K562 (cell line): ENCODE results near the gene RAPGEF5. TPM values are rescaled to one million over a fixed set of nuclear protein-coding genes. Genes with fewer than 3 reads are reported as not detected.

ENCODE experiments used
- ATAC-seq: fragments of 200-7000 bp; cut with Tn5 transposase; 3 replicates; pipeline ENCODE4 v1.9.1; 2020; ENCODE audit warnings: moderate library complexity
- BruUV-seq: library from RNA; stranded (reverse); fragments of 400-500 nt; replicated peaks from 2 replicates; lab custom pipeline; 2021; lab: Mats Ljungman, UMichigan
- CTCF ChIA-PET: fragments of 300-600 bp; formaldehyde crosslinking; extraction: SDS; loops from one replicate; lab custom pipeline; 2021; ENCODE audit warnings: low intra/inter-chr PET ratio; lab: Yijun Ruan, JAX
- POLR2A ChIA-PET: fragments of 300-600, 350-650 bp; sonication (Branson Sonifier 250); formaldehyde crosslinking; extraction: SDS; loops from one replicate; lab custom pipeline; 2021; ENCODE audit warnings: antibody characterized with exemption, inconsistent platforms; lab: Yijun Ruan, JAX
- DNase-seq, 4 experiments: peaks; one replicate each; pipeline versions ENCODE4 v3.0.0 to v3.0.0-alpha.2; 2011 to 2018; ENCODE audit warnings: low spot score in 3 of 4, mixed read lengths in 3 of 4; ENCODE audit errors: extremely low read depth in 1 of 4
- FAIRE-seq: peaks from 2 replicates; lab custom pipeline; 2011; peaks lifted over from hg19 to GRCh38; lab: Jason Lieb, UNC
- H2AFZ ChIP-seq: 2 replicates; pipeline ENCODE4 v1.6.0; 2011; ENCODE audit warnings: low read depth, low read length, control low read depth, inconsistent platforms
- H3K27ac ChIP-seq: fragments of 200-600 bp; 3 replicates; pipeline ENCODE4 v1.8.0; 2011; ENCODE audit warnings: low read depth, mild to moderate bottlenecking, control low read depth, inconsistent platforms, low read length, moderate library complexity, mixed read lengths; ENCODE audit errors: extremely low read depth
- H3K27me3 ChIP-seq, 2 experiments: fragments of 300-600 bp in 1 of 2; 2 replicates in 1 of 2; 3 replicates in 1 of 2; pipeline versions ENCODE4 v1.6.0 to v1.8.0; 2011; ENCODE audit warnings: inconsistent platforms in 2 of 2, low read length in 2 of 2, mild to moderate bottlenecking in 1 of 2, mixed read lengths in 1 of 2, moderate library complexity in 1 of 2; ENCODE audit not compliant: control insufficient read depth in 2 of 2, insufficient read depth in 2 of 2
- H3K36me3 ChIP-seq: fragments of 300-600 bp; 3 replicates; pipeline ENCODE4 v1.8.0; 2011; ENCODE audit warnings: mild to moderate bottlenecking, low read length, inconsistent platforms; ENCODE audit not compliant: control insufficient read depth, insufficient read depth
- H3K4me1 ChIP-seq, 2 experiments: fragments of 200-600 bp in 1 of 2; replicated peaks in 1 of 2; 2 replicates in 1 of 2; 3 replicates in 1 of 2; pipeline versions ENCODE4 v1.5.1 to v1.8.0; 2011; ENCODE audit warnings: inconsistent platforms in 2 of 2, low read length in 2 of 2, mild to moderate bottlenecking in 1 of 2, mixed read lengths in 1 of 2, moderate library complexity in 1 of 2; ENCODE audit not compliant: control insufficient read depth in 2 of 2, insufficient read depth in 2 of 2
- H3K4me2 ChIP-seq: 2 replicates; pipeline ENCODE4 v1.6.1; 2011; ENCODE audit warnings: low read length, control low read depth, inconsistent platforms, mixed read lengths; ENCODE audit not compliant: insufficient read depth
- H3K4me3 ChIP-seq: fragments of 200-600 bp; sonication (generic), shearing (Covaris generic); 2 replicates; pipeline ENCODE4 v1.5.1; 2016; ENCODE audit warnings: control low read depth, inconsistent platforms
- H3K79me2 ChIP-seq: fragments of 200-600 bp; 3 replicates; pipeline ENCODE4 v1.8.0; 2011; ENCODE audit warnings: low read length, inconsistent platforms; ENCODE audit not compliant: control insufficient read depth, insufficient read depth
- H3K9ac ChIP-seq, 2 experiments: 2 replicates each; pipeline versions ENCODE4 v1.6.0 to v1.6.1; 2011; ENCODE audit warnings: low read depth in 2 of 2, low read length in 2 of 2, control low read depth in 1 of 2, inconsistent platforms in 1 of 2, mild to moderate bottlenecking in 1 of 2, mixed read lengths in 1 of 2; ENCODE audit not compliant: insufficient read depth in 1 of 2
- H3K9me1 ChIP-seq: one replicate; pipeline ENCODE4 v1.6.0; 2011; ENCODE audit warnings: inconsistent platforms, mild to moderate bottlenecking, low read length, moderate library complexity; ENCODE audit not compliant: control insufficient read depth, insufficient read depth
- H3K9me3 ChIP-seq: replicated peaks from 2 replicates; pipeline ENCODE4 v1.5.1; 2011; ENCODE audit warnings: low read depth, low read length, inconsistent platforms; ENCODE audit not compliant: control insufficient read depth, insufficient read depth
- H4K20me1 ChIP-seq: replicated peaks from 2 replicates; pipeline ENCODE4 v1.6.1; 2011; ENCODE audit warnings: low read length, inconsistent platforms, mixed read lengths; ENCODE audit not compliant: control insufficient read depth, insufficient read depth
- CREB1 ChIP-seq, 2 experiments: sonication (generic) in 1 of 2; formaldehyde crosslinking in 1 of 2; IDR thresholded peaks; 2 replicates each; pipeline versions ENCODE4 v1.6.1 to v1.8.0; 2012 to 2022; ENCODE audit warnings: inconsistent platforms in 1 of 2, mild to moderate bottlenecking in 1 of 2, missing genetic modification reagents in 1 of 2, moderate library complexity in 1 of 2
- CREM ChIP-seq: IDR thresholded peaks from 2 replicates; pipeline ENCODE4 v1.6.1; 2014; ENCODE audit warnings: antibody characterized with exemption, low read depth
- DNMT1 ChIP-seq: fragments of 450-650 bp; IDR thresholded peaks from 2 replicates; pipeline ENCODE4 v1.6.1; 2016; ENCODE audit warnings: antibody characterized with exemption, mild to moderate bottlenecking
- NR4A1 ChIP-seq, 2 experiments: fragments of 250-450 bp in 1 of 2; fragments of 450-650 bp in 1 of 2; sonication (Bioruptor Pico) in 1 of 2; IDR thresholded peaks; 2 replicates each; pipeline versions ENCODE4 v1.4.0 to v1.6.1; 2016 to 2020; ENCODE audit warnings: mild to moderate bottlenecking in 2 of 2, missing compliant biosample characterization in 1 of 2, missing genetic modification characterization in 1 of 2, moderate library complexity in 1 of 2
- PML ChIP-seq: IDR thresholded peaks from 2 replicates; pipeline ENCODE4 v1.6.1; 2012; ENCODE audit warnings: low read length, inconsistent platforms
- POLR2B ChIP-seq: fragments of 450-650 bp; IDR thresholded peaks from 2 replicates; pipeline ENCODE4 v1.6.1; 2018; ENCODE audit warnings: low read depth; ENCODE audit not compliant: partially characterized antibody
- SIN3A ChIP-seq, 2 experiments: fragments of 150-350 bp in 1 of 2; IDR thresholded peaks; 2 replicates each; pipeline ENCODE4 v1.6.1; 2011 to 2016; ENCODE audit warnings: borderline replicate concordance in 2 of 2, low read depth in 2 of 2, low read length in 2 of 2, mild to moderate bottlenecking in 2 of 2, moderate library complexity in 2 of 2; ENCODE audit not compliant: control insufficient read depth in 1 of 2
- SMARCE1 ChIP-seq: fragments of 450-650 bp; IDR thresholded peaks from 2 replicates; pipeline ENCODE4 v1.7.1; 2016; ENCODE audit warnings: mild to moderate bottlenecking
- SPI1 ChIP-seq: IDR thresholded peaks from 2 replicates; pipeline ENCODE4 v1.6.1; 2011; ENCODE audit warnings: low read depth, low read length, control low read depth, borderline replicate concordance
- TEAD4 ChIP-seq, 2 experiments: sonication (generic) in 1 of 2; formaldehyde crosslinking in 1 of 2; IDR thresholded peaks; 2 replicates each; pipeline versions ENCODE4 v1.6.1 to v1.8.0; 2012 to 2022; ENCODE audit warnings: borderline replicate concordance in 1 of 2, inconsistent platforms in 1 of 2, low read length in 1 of 2, mild to moderate bottlenecking in 1 of 2, missing genetic modification reagents in 1 of 2
- ZNF146 ChIP-seq: IDR thresholded peaks from one replicate; pipeline ENCODE4 v1.6.1; 2018; ENCODE audit warnings: missing compliant biosample characterization; ENCODE audit not compliant: unreplicated experiment
- ZNF3 ChIP-seq: fragments of 250-450 bp; sonication (Bioruptor Pico); IDR thresholded peaks from 2 replicates; pipeline ENCODE4 v1.5.0; 2021; ENCODE audit warnings: mild to moderate bottlenecking, moderate library complexity
- WGBS: fragments of 100-300 bp; shearing (Covaris generic); methylation state at CpG from one replicate; pipeline ENCODE4 v1.1.6; 2016; ENCODE audit warnings: low coverage, mixed read lengths; ENCODE audit not compliant: insufficient coverage; ENCODE audit errors: missing lambda C conversion rate; 5-methylcytosine and 5-hydroxymethylcytosine counted together
- in situ Hi-C: fragments of 300-500 bp; cut with MboI; formaldehyde crosslinking; loops from 4 replicates; pipeline ENCODE4 v1.15.0; 2018; ENCODE audit warnings: inconsistent platforms, mixed read lengths
- intact Hi-C: fragments of 100-400 bp; cut with micrococcal nuclease; formaldehyde crosslinking; loops from 2 replicates; pipeline ENCODE4 v1.14.2; 2022
- polyA plus RNA-seq, 8 experiments: library from polyadenylated mRNA; depleted of rRNA in 4 of 8; stranded (reverse) in 5 of 8; unstranded in 3 of 8; fragments of >200 nt; fragmentation: Nextera tagmentation in 2 of 8; fragmentation: Illumina TruSeq in 1 of 8; extraction: Ambion mirVana in 2 of 8; extraction: Trizol in 1 of 8; gene quantifications; 2 replicates each; pipeline versions ENCODE4 v1.2.1 to v1.2.3, GENCODE V29; 2011 to 2014; ENCODE audit warnings: inconsistent platforms in 1 of 8, missing spikeins in 1 of 8
- total RNA-seq, 7 experiments: library from RNA; depleted of rRNA in 6 of 7; stranded (reverse); fragments of >200 nt in 6 of 7; fragmentation: Illumina TruSeq in 2 of 7; extraction: Trizol in 2 of 7; gene quantifications; 2 replicates each; pipeline versions ENCODE4 v1.2.1 to v1.2.3, GENCODE V29; 2011 to 2021; ENCODE audit warnings: low replicate concordance in 1 of 7
- TF ChIP-seq, protein P1 (sequence below): conservative IDR thresholded peaks from 2 replicates; pipeline ENCODE4 v1.6.1; 2011; ENCODE audit warnings: low read depth, mild to moderate bottlenecking, low read length; ENCODE audit not compliant: control insufficient read depth
- TF ChIP-seq, protein P2 (sequence below): fragments of 250-450 bp; sonication (Bioruptor Pico); IDR thresholded peaks from 2 replicates; pipeline ENCODE4 v1.8.0; 2022; ENCODE audit warnings: moderate library complexity, mild to moderate bottlenecking, inconsistent platforms
- TF ChIP-seq, protein P3 (sequence below): fragments of 250-450 bp; sonication (Bioruptor Pico); IDR thresholded peaks from 2 replicates; pipeline ENCODE4 v1.5.0; 2020; ENCODE audit warnings: mild to moderate bottlenecking, borderline replicate concordance
- TF ChIP-seq, protein P4 (sequence below): fragments of 250-450 bp; sonication (Bioruptor Pico); IDR thresholded peaks from 2 replicates; pipeline ENCODE4 v1.8.0; 2021; ENCODE audit warnings: moderate library complexity, mild to moderate bottlenecking, inconsistent platforms

Gene RAPGEF5
- total and polyA plus RNA-seq, 9 of the 15 experiments (the other 6 are each of a cell fraction or from before 2014, with no cell fraction given) = 0.39 to 2.0 (median 1.1) TPM

DNA sequence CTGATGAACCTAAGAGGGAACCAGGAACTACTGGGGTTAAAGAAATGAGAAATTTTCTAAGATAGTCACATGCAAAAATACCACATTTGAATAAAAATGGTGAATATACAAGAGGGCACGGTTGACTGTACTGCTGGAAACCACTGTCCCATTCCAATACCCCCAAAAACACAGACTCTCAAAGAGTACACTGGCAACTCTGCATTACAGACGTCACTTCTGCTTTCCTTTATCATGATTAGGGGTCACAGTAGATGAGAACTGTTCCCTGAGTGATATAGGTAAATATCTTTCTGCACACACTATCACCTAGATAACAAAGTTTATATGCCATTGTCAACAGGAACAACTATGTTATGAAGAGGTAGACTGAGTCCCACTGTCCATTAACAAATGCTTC is 69.5 kb downstream of the RAPGEF5 start (continued):
- TF ChIP-seq, protein P1, sequence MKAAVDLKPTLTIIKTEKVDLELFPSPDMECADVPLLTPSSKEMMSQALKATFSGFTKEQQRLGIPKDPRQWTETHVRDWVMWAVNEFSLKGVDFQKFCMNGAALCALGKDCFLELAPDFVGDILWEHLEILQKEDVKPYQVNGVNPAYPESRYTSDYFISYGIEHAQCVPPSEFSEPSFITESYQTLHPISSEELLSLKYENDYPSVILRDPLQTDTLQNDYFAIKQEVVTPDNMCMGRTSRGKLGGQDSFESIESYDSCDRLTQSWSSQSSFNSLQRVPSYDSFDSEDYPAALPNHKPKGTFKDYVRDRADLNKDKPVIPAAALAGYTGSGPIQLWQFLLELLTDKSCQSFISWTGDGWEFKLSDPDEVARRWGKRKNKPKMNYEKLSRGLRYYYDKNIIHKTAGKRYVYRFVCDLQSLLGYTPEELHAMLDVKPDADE = no peak
- peak; percentile 19; the same call in 1 of the 2 replicates for TF ChIP-seq SMARCE1
- peak; percentile 58 for TF ChIP-seq CREM
- TF ChIP-seq, protein P2, sequence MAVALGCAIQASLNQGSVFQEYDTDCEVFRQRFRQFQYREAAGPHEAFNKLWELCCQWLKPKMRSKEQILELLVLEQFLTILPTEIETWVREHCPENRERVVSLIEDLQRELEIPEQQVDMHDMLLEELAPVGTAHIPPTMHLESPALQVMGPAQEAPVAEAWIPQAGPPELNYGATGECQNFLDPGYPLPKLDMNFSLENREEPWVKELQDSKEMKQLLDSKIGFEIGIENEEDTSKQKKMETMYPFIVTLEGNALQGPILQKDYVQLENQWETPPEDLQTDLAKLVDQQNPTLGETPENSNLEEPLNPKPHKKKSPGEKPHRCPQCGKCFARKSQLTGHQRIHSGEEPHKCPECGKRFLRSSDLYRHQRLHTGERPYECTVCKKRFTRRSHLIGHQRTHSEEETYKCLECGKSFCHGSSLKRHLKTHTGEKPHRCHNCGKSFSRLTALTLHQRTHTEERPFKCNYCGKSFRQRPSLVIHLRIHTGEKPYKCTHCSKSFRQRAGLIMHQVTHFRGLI (CRISPR knock-in tag) = no peak
- TF ChIP-seq POLR2B = no peak
- peak; percentile 24; the same call in 1 of the 2 replicates for TF ChIP-seq TEAD4 (IDR thresholded peaks at IDR 0.05; ENCODE audit: low read length)
- TF ChIP-seq TEAD4 (CRISPR knock-in tag; IDR thresholded peaks at IDR 0.05; ENCODE audit: borderline replicate concordance) = no peak
- TF ChIP-seq SPI1 = peak; percentile 85

DNA sequence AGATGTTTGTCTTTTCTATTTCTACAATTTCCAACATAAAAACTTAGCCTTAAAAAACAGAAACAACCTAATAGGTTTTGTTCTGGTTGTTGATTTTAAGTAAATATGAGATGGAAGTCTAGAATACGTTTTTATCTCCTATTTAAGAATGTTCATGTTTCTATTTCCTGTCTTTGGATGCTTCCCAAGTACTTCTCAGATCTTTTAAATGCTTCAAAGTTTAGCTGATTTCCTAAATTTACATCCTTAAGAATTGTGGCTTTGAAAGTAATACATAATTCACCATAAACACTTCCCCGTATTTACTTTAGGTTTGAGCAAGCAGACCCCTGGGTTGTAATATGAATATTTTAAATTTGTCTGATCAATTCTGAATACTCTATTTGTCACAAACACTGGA is 70.5 kb downstream of the RAPGEF5 start:
- no peak overlapping the region; the same call in 1 of the 2 replicates for H2AFZ ChIP-seq
- H3K9ac ChIP-seq = no peak overlapping the region
- FAIRE-seq (no peak), DNase-seq (no peak), ATAC-seq (no peak)
- POLR2A ChIA-PET = no interaction called here
- in situ Hi-C loops = no loop called here
- no TSS peak for BruUV-seq
- CTCF ChIA-PET = no interaction called here
- intact Hi-C loops = no loop called here
- no peaks in the 10 kb centered on the region for H3K9me1 ChIP-seq
- H3K4me2 ChIP-seq = no peak overlapping the region
- H3K27me3 ChIP-seq = no peaks in the 10 kb centered on the region
- H3K9me3 ChIP-seq = no peaks in the 10 kb centered on the region
- 36% methylated on average over 2 of the region's 2 CpGs for WGBS
- H3K27ac ChIP-seq = no peak overlapping the region
- H3K4me1 ChIP-seq = peaks cover 0 to 6% of the 10 kb centered on the region in 2 experiments; a peak in 1 of 5 replicates
- H3K79me2 ChIP-seq = no peaks in the 10 kb centered on the region
- no peaks in the 10 kb centered on the region for H4K20me1 ChIP-seq
- H3K36me3 ChIP-seq = no peaks in the 10 kb centered on the region
- H3K4me3 ChIP-seq = no peak overlapping the region
- TF ChIP-seq, protein P3, sequence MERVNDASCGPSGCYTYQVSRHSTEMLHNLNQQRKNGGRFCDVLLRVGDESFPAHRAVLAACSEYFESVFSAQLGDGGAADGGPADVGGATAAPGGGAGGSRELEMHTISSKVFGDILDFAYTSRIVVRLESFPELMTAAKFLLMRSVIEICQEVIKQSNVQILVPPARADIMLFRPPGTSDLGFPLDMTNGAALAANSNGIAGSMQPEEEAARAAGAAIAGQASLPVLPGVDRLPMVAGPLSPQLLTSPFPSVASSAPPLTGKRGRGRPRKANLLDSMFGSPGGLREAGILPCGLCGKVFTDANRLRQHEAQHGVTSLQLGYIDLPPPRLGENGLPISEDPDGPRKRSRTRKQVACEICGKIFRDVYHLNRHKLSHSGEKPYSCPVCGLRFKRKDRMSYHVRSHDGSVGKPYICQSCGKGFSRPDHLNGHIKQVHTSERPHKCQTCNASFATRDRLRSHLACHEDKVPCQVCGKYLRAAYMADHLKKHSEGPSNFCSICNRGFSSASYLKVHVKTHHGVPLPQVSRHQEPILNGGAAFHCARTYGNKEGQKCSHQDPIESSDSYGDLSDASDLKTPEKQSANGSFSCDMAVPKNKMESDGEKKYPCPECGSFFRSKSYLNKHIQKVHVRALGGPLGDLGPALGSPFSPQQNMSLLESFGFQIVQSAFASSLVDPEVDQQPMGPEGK (CRISPR knock-in tag) = no peak
- TF ChIP-seq PML = no peak
- no peak for TF ChIP-seq ZNF146 (CRISPR knock-in tag)
- TF ChIP-seq, protein P4, sequence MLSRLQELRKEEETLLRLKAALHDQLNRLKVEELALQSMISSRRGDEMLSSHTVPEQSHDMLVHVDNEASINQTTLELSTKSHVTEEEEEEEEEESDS (CRISPR knock-in tag) = no peak
- no peak for TF ChIP-seq CREB1 (IDR thresholded peaks at IDR 0.05)
- TF ChIP-seq CREB1 (CRISPR knock-in tag; IDR thresholded peaks at IDR 0.05) = no peak
- no peak for TF ChIP-seq SIN3A (IDR thresholded peaks at IDR 0.05; ENCODE audit: borderline replicate concordance in 2 of 2, control insufficient read depth in 1 of 2, low read depth in 2 of 2, low read length in 2 of 2)
- no peak for TF ChIP-seq DNMT1
- TF ChIP-seq NR4A1 (CRISPR knock-in tag; IDR thresholded peaks at IDR 0.05) = no peak
- no peak for TF ChIP-seq NR4A1 (tag; IDR thresholded peaks at IDR 0.05)
- no peak for TF ChIP-seq ZNF3 (CRISPR knock-in tag)
